ENCODE data around the gene CD48.
"Not testable (repeated sequence)": the region's sequence is repeated elsewhere in the genome, so short reads cannot be mapped to it uniquely, and the experiment has no call there.

The CD48 gene

GRCh38 chr1:160675641-160676410 is 35.8 kb downstream of the CD48 start:
- peak; percentile 60 for DNase-seq

GRCh38 chr1:160674415-160674814 is 37.2 kb downstream of the CD48 start:
- no peak for DNase-seq

- DNase-seq = no peak
Measured at GRCh38 chr1:160672789-160673695, 38.6 kb downstream of the CD48 start.

GRCh38 chr1:160671603-160672517 is 39.8 kb downstream of the CD48 start:
- no peak for DNase-seq

- DNase-seq = no peak
Measured at GRCh38 chr1:160670701-160671100, 40.9 kb downstream of the CD48 start.

- DNase-seq = no peak
Measured at GRCh38 chr1:160669802-160670201, 41.8 kb downstream of the CD48 start.

GRCh38 chr1:160669276-160669675 is 42.3 kb downstream of the CD48 start:
- no peak for DNase-seq

GRCh38 chr1:160667896-160668295 is 43.7 kb downstream of the CD48 start:
- DNase-seq = no peak

- no peak for DNase-seq
Measured at GRCh38 chr1:160666079-160666442, 45.6 kb downstream of the CD48 start.

GRCh38 chr1:160665330-160666078 is 46.1 kb downstream of the CD48 start:
- peak; percentile 23 for DNase-seq

GRCh38 chr1:160664573-160665051 is 47.0 kb downstream of the CD48 start:
- DNase-seq = no peak

- no peak for DNase-seq
Measured at GRCh38 chr1:160662910-160663309, 48.7 kb downstream of the CD48 start.

GRCh38 chr1:160659566-160659965 is 52.1 kb downstream of the CD48 start:
- no peak for DNase-seq

- no peak for DNase-seq
Measured at GRCh38 chr1:160658814-160659193, 52.8 kb downstream of the CD48 start.

GRCh38 chr1:160658162-160658813 is 53.3 kb downstream of the CD48 start:
- DNase-seq = no peak

- DNase-seq = no peak
Measured at GRCh38 chr1:160657250-160657781, 54.3 kb downstream of the CD48 start.

GRCh38 chr1:160656737-160657136 is 54.9 kb downstream of the CD48 start:
- DNase-seq = no peak

GRCh38 chr1:160653620-160654016 is 58.0 kb downstream of the CD48 start:
- no peak for DNase-seq

- DNase-seq = no peak
Measured at GRCh38 chr1:160652924-160653619, 58.5 kb downstream of the CD48 start.

GRCh38 chr1:160652065-160652641 is 59.5 kb downstream of the CD48 start:
- DNase-seq = not testable (repeated sequence)

Measured in NK-92 treated with Interleukin-12 subunit alpha and Interleukin-12 subunit beta, amount 100 ng/mL, for 24 hours (cell line).